Upper lobe of left lung (tissue), 6 donors: Measurements from ENCODE around the gene MBD3L2. TPM values are rescaled to one million over a fixed set of nuclear protein-coding genes. Genes with fewer than 3 reads are reported as not detected.
"Not testable (repeated sequence)": the region's sequence is repeated elsewhere in the genome, so short reads cannot be mapped to it uniquely, and the experiment has no call there.

Source experiments
- ATAC-seq, 2 donors: fragments of 200-7000 bp; cut with Tn5 transposase; one replicate each; pipeline ENCODE4 v1.9.1; 2022; ENCODE audit warnings: mild to moderate bottlenecking in 2 of 2, moderate library complexity in 2 of 2; ENCODE audit not compliant: low FRiP score in 2 of 2
- DNase-seq, 2 donors: peaks; one replicate each; pipeline ENCODE4 v3.0.0-alpha.2; 2019 to 2020
- H3K27ac ChIP-seq, 4 donors: fragments of 200-600 bp; sonication (generic); one replicate each; pipeline ENCODE4 v1.5.1; 2016 to 2019
- H3K27me3 ChIP-seq, 4 donors: fragments of 200-600 bp; sonication (generic); one replicate each; pipeline ENCODE4 v1.5.1; 2017 to 2019
- H3K36me3 ChIP-seq, 4 donors: fragments of 200-600 bp; sonication (generic); one replicate each; pipeline ENCODE4 v1.5.1; 2016 to 2019
- H3K4me1 ChIP-seq, 4 donors: fragments of 200-600 bp; sonication (generic); one replicate each; pipeline ENCODE4 v1.5.1; 2018 to 2019
- H3K4me3 ChIP-seq, 4 donors: fragments of 200-600 bp; sonication (generic); one replicate each; pipeline ENCODE4 v1.5.1; 2017 to 2019; ENCODE audit warnings: mild to moderate bottlenecking in 2 of 4, moderate library complexity in 1 of 4
- H3K9me3 ChIP-seq, 4 donors: fragments of 200-600 bp; sonication (generic); one replicate each; pipeline ENCODE4 v1.5.1; 2018 to 2019
- EP300 ChIP-seq, 4 donors: sonication (generic); formaldehyde crosslinking; IDR thresholded peaks; one replicate each; pipeline ENCODE4 v1.5.1; 2017; ENCODE audit warnings: antibody characterized with exemption in 4 of 4, control low read depth in 2 of 4
- POLR2A ChIP-seq, 4 donors: fragments of 450-650 bp; IDR thresholded peaks; one replicate each; pipeline ENCODE4 v1.5.1; 2016 to 2017; ENCODE audit warnings: antibody characterized with exemption in 4 of 4, mild to moderate bottlenecking in 2 of 4
- POLR2AphosphoS5 ChIP-seq, 2 donors: sonication (generic); formaldehyde crosslinking; IDR thresholded peaks; one replicate each; pipeline ENCODE4 v1.5.1; 2017; ENCODE audit warnings: antibody characterized with exemption in 2 of 2
- WGBS, 2 donors: methylation state at CpG; one replicate each; pipeline ENCODE4 v1.1.5; 2017 to 2018; 5-methylcytosine and 5-hydroxymethylcytosine counted together
- total RNA-seq, 6 donors: library from RNA; depleted of rRNA in 4 of 6; stranded (reverse); fragments of >200 nt in 4 of 6; gene quantifications; one replicate each; pipeline versions ENCODE4 v1.1.0 to v1.2.1, GENCODE V29; 2016 to 2021
- TF ChIP-seq, protein P1 (sequence below), 6 experiments: fragments of 450-650 bp in 4 of 6; fragments of 200-600 bp in 2 of 6; sonication (generic) in 2 of 6; IDR thresholded peaks; one replicate each; pipeline ENCODE4 v1.5.1; 2016 to 2019; ENCODE audit warnings: antibody characterized with exemption in 6 of 6
- donor health status: DM: no; HTN: no; CAD: no; lungs with moderate emphysema.
- donor health status: DM: no; HTN: yes; CAD: no; lungs with severe emphysema.

Gene MBD3L2
- total RNA-seq = not detected

- H3K4me1 ChIP-seq, ATAC-seq, H3K27ac ChIP-seq, DNase-seq, H3K36me3 ChIP-seq, H3K27me3 ChIP-seq, H3K4me3 ChIP-seq, H3K9me3 ChIP-seq: not testable (repeated sequence)
- no CpG with 5 or more reads among the region's 7 CpGs for WGBS, 2 donors
Measured at GRCh38 chr19:7049021-7049420, at the start of gene MBD3L2. MBD3L2 (plus strand) TSS chr19:7049321; CDS start chr19:7049374, 53 bp downstream.

GRCh38 chr19:6999933-7000332 is 49.2 kb upstream of the MBD3L2 start:
- WGBS, 2 donors = 78 to 80% methylated on average over 7 of the region's 7 CpGs
- ATAC-seq (peak in 1 of 2 donors; percentile 24), DNase-seq (no peak)
- no peaks in the 10 kb centered on the region for H3K36me3 ChIP-seq
- no peaks in the 10 kb centered on the region for H3K4me1 ChIP-seq
- TF ChIP-seq POLR2A (IDR thresholded peaks at IDR 0.05) (no peak), EP300 (IDR thresholded peaks at IDR 0.05) (no peak), POLR2AphosphoS5 (IDR thresholded peaks at IDR 0.05) (no peak)
- TF ChIP-seq, protein P1, sequence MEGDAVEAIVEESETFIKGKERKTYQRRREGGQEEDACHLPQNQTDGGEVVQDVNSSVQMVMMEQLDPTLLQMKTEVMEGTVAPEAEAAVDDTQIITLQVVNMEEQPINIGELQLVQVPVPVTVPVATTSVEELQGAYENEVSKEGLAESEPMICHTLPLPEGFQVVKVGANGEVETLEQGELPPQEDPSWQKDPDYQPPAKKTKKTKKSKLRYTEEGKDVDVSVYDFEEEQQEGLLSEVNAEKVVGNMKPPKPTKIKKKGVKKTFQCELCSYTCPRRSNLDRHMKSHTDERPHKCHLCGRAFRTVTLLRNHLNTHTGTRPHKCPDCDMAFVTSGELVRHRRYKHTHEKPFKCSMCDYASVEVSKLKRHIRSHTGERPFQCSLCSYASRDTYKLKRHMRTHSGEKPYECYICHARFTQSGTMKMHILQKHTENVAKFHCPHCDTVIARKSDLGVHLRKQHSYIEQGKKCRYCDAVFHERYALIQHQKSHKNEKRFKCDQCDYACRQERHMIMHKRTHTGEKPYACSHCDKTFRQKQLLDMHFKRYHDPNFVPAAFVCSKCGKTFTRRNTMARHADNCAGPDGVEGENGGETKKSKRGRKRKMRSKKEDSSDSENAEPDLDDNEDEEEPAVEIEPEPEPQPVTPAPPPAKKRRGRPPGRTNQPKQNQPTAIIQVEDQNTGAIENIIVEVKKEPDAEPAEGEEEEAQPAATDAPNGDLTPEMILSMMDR (IDR thresholded peaks at IDR 0.05) = no peak
- no peak overlapping the region for H3K4me3 ChIP-seq
- H3K27me3 ChIP-seq = no peaks in the 10 kb centered on the region
- no peaks in the 10 kb centered on the region for H3K9me3 ChIP-seq
- no peak overlapping the region for H3K27ac ChIP-seq

DNA sequence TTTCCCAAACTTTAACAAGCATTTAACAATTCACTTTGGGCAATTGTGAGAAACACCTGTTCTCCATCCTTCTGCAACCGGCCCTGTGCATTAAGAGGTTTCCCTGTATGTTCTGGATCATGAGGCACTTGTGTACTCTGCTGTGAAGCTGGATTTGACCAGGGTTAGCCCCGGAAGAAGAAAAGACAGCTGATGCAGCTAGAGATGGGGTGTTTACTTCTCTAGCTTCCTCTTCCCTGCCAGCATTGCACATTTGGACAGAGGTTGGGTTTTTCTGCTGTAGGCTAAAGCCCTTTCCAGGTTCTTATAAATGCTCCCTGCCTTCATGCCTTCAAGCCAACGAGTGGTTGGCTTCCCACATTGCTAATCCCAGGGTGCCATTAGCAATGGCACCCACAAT is 48.8 kb upstream of the MBD3L2 start:
- TF ChIP-seq EP300 (IDR thresholded peaks at IDR 0.05) = no peak
- H3K36me3 ChIP-seq = no peaks in the 10 kb centered on the region
- no peaks in the 10 kb centered on the region for H3K27me3 ChIP-seq
- ATAC-seq (peak in 1 of 2 donors; percentile 45), DNase-seq (no peak)
- no peak overlapping the region for H3K4me3 ChIP-seq
- no peaks in the 10 kb centered on the region for H3K9me3 ChIP-seq
- H3K27ac ChIP-seq = no peak overlapping the region
- WGBS, 2 donors = 57 to 60% methylated on average over 3 of the region's 3 CpGs
- no peaks in the 10 kb centered on the region for H3K4me1 ChIP-seq

GRCh38 chr19:7000816-7001215 is 48.3 kb upstream of the MBD3L2 start:
- no peak for ATAC-seq
- no peaks in the 10 kb centered on the region for H3K36me3 ChIP-seq

GRCh38 chr19:7004313-7004931 is 44.7 kb upstream of the MBD3L2 start:
- DNase-seq = no peak
- peak in 1 of 2 donors; percentile 75 for ATAC-seq
- Histone ChIP-seq H3K9me3 (no peaks in the 10 kb centered on the region), H3K27ac (no peak overlapping the region), H3K4me3 (no peak overlapping the region), H3K27me3 (no peaks in the 10 kb centered on the region), H3K36me3 (no peaks in the 10 kb centered on the region), H3K4me1 (no peaks in the 10 kb centered on the region)
- 90 to 94% methylated on average over 14 to 18 of the region's 18 CpGs for WGBS, 2 donors
- TF ChIP-seq POLR2A (IDR thresholded peaks at IDR 0.05) (no peak), POLR2AphosphoS5 (IDR thresholded peaks at IDR 0.05) (no peak), EP300 (IDR thresholded peaks at IDR 0.05) (no peak)
- TF ChIP-seq, protein P1 (IDR thresholded peaks at IDR 0.05) = no peak

More at GRCh38 chr19:7000816-7001215, 48.3 kb upstream of the MBD3L2 start:
- no peaks in the 10 kb centered on the region for H3K27me3 ChIP-seq
- no peak for TF ChIP-seq POLR2AphosphoS5 (IDR thresholded peaks at IDR 0.05)
- TF ChIP-seq EP300 (IDR thresholded peaks at IDR 0.05) = no peak
- TF ChIP-seq POLR2A (IDR thresholded peaks at IDR 0.05) = no peak
- TF ChIP-seq, protein P1 (IDR thresholded peaks at IDR 0.05) = no peak
- H3K27ac ChIP-seq = no peak overlapping the region
- no peaks in the 10 kb centered on the region for H3K9me3 ChIP-seq
- DNase-seq = no peak
- no peak overlapping the region for H3K4me3 ChIP-seq
- WGBS, 2 donors = 62 to 79% methylated on average over 1 of the region's 1 CpG
- H3K4me1 ChIP-seq = no peaks in the 10 kb centered on the region

- Histone ChIP-seq H3K9me3 (no peaks in the 10 kb centered on the region), H3K36me3 (no peaks in the 10 kb centered on the region), H3K27me3 (no peaks in the 10 kb centered on the region), H3K4me3 (no peak overlapping the region), H3K4me1 (no peaks in the 10 kb centered on the region), H3K27ac (no peak overlapping the region)
- TF ChIP-seq POLR2A (IDR thresholded peaks at IDR 0.05) = no peak
- TF ChIP-seq EP300 (IDR thresholded peaks at IDR 0.05) = no peak
- TF ChIP-seq, protein P1 (IDR thresholded peaks at IDR 0.05) = no peak
- no peak for TF ChIP-seq POLR2AphosphoS5 (IDR thresholded peaks at IDR 0.05)
- DNase-seq (no peak), ATAC-seq (no peak)
- WGBS, 2 donors = 81 to 89% methylated on average over 9 to 11 of the region's 11 CpGs
Measured at GRCh38 chr19:7006135-7006704, 42.9 kb upstream of the MBD3L2 start.
